DND-41 (cell line): ENCODE data around the gene PRR19.

Experiments used
- ATAC-seq: fragments of 200-7000 bp; cut with Tn5 transposase; 3 replicates; pipeline ENCODE4 v1.9.1; 2021; ENCODE audit warnings: low read depth; ENCODE audit not compliant: insufficient read depth
- DNase-seq: peaks from one replicate; pipeline ENCODE4 v3.0.0-alpha.2; 2020
- H2AFZ ChIP-seq: 2 replicates; pipeline ENCODE4 v1.6.0; 2012; ENCODE audit warnings: low read depth, low read length
- H3K27ac ChIP-seq: 2 replicates; pipeline ENCODE4 v1.5.1; 2012; ENCODE audit warnings: low read length, inconsistent platforms
- H3K27me3 ChIP-seq: fragments of 200-600 bp; sonication (generic); 2 replicates; pipeline ENCODE4 v1.6.0; 2012; ENCODE audit warnings: low read length, mild to moderate bottlenecking, inconsistent platforms; ENCODE audit not compliant: insufficient read depth, poor library complexity
- H3K36me3 ChIP-seq: 2 replicates; pipeline ENCODE4 v1.5.1; 2012; ENCODE audit warnings: low read length, inconsistent platforms; ENCODE audit not compliant: insufficient read depth
- H3K4me1 ChIP-seq: 2 replicates; pipeline ENCODE4 v1.5.1; 2012; ENCODE audit warnings: mild to moderate bottlenecking, low read length; ENCODE audit not compliant: insufficient read depth
- H3K4me2 ChIP-seq: 2 replicates; pipeline ENCODE4 v1.6.0; 2012; ENCODE audit warnings: mild to moderate bottlenecking, moderate library complexity, low read length, inconsistent platforms; ENCODE audit not compliant: insufficient read depth
- H3K4me3 ChIP-seq, 2 experiments: fragments of 200-600 bp in 1 of 2; shearing (Covaris generic) in 1 of 2; 2 replicates each; pipeline ENCODE4 v1.5.1; 2012 to 2016; ENCODE audit warnings: inconsistent platforms in 2 of 2, low read length in 2 of 2, mild to moderate bottlenecking in 2 of 2, low read depth in 1 of 2, moderate library complexity in 1 of 2
- H3K79me2 ChIP-seq: 2 replicates; pipeline ENCODE4 v1.6.0; 2012; ENCODE audit warnings: low read length, inconsistent platforms; ENCODE audit not compliant: insufficient read depth
- H3K9ac ChIP-seq: 2 replicates; pipeline ENCODE4 v1.6.0; 2012; ENCODE audit warnings: low read depth, mild to moderate bottlenecking, inconsistent platforms, low read length, moderate library complexity
- H3K9me3 ChIP-seq: 2 replicates; pipeline ENCODE4 v1.5.1; 2012; ENCODE audit warnings: low read length, moderate library complexity, mild to moderate bottlenecking, inconsistent platforms; ENCODE audit not compliant: insufficient read depth, severe bottlenecking
- H4K20me1 ChIP-seq: 2 replicates; pipeline ENCODE4 v1.6.0; 2012; ENCODE audit warnings: low read length; ENCODE audit not compliant: insufficient read depth
- EZH2 ChIP-seq: IDR thresholded peaks from 3 replicates; pipeline ENCODE4 v1.6.1; 2012; ENCODE audit warnings: borderline replicate concordance, low read depth, mild to moderate bottlenecking, moderate library complexity, low read length, inconsistent platforms; ENCODE audit not compliant: severe bottlenecking
- TF ChIP-seq, protein P1 (sequence below): IDR thresholded peaks from 2 replicates; pipeline ENCODE4 v1.5.1; 2012; ENCODE audit warnings: borderline replicate concordance, low read length, moderate library complexity, mild to moderate bottlenecking; ENCODE audit not compliant: poor library complexity, severe bottlenecking; ENCODE audit errors: extremely low read depth

Gene PRR19

DNA sequence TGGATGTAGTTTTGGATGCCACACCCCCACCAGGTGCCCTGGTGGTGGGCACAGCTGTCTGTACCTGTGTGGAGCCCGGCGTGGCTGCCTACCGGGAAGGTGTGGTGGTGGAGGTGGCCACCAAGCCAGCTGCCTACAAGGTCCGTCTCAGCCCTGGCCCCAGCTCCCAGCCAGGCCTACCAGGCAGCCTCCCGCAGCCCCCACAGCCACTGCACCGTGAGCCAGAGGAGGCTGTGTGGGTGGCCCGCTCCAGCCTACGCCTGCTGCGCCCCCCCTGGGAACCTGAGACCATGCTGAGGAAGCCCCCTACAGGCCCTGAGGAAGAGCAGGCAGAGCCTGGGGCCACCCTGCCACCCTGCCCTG lies 29.4 kb upstream of the PRR19 start:
- Histone ChIP-seq H3K9me3 (no peaks in the 10 kb centered on the region), H3K27me3 (no peaks in the 10 kb centered on the region), H4K20me1 (no peaks in the 10 kb centered on the region), H2AFZ (no peak overlapping the region), H3K4me3 (no peak overlapping the region), H3K79me2 (peaks cover 28% of the 10 kb centered on the region), H3K4me1 (peaks cover 19% of the 10 kb centered on the region), H3K4me2 (no peak overlapping the region), H3K27ac (no peak overlapping the region), H3K9ac (no peak overlapping the region), H3K36me3 (peaks cover 42% of the 10 kb centered on the region)
- no peak for DNase-seq
- no peak for TF ChIP-seq EZH2
- TF ChIP-seq, protein P1, sequence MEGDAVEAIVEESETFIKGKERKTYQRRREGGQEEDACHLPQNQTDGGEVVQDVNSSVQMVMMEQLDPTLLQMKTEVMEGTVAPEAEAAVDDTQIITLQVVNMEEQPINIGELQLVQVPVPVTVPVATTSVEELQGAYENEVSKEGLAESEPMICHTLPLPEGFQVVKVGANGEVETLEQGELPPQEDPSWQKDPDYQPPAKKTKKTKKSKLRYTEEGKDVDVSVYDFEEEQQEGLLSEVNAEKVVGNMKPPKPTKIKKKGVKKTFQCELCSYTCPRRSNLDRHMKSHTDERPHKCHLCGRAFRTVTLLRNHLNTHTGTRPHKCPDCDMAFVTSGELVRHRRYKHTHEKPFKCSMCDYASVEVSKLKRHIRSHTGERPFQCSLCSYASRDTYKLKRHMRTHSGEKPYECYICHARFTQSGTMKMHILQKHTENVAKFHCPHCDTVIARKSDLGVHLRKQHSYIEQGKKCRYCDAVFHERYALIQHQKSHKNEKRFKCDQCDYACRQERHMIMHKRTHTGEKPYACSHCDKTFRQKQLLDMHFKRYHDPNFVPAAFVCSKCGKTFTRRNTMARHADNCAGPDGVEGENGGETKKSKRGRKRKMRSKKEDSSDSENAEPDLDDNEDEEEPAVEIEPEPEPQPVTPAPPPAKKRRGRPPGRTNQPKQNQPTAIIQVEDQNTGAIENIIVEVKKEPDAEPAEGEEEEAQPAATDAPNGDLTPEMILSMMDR: no peak
- no peak for ATAC-seq

DNA sequence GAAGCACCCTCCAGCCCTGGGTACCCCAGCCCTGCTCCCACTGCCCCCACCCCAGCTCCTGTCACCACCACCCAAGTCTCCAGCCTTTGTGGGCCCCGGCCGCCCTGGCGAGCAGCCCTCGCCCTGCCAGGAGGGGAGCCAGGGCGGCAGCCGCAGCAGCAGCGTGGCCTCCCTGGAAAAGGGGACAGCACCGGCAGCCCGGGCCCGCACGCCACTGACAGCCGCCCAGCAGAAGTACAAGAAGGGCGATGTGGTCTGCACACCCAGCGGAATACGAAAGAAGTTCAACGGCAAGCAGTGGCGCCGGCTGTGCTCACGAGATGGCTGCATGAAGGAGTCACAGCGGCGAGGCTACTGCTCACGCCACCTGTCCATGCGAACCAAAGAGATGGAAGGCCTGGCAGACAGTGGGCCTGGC lies 28.9 kb upstream of the PRR19 start:
- Histone ChIP-seq H3K4me1 (peaks cover 16% of the 10 kb centered on the region), H3K4me2 (no peak overlapping the region), H3K79me2 (peaks cover 28% of the 10 kb centered on the region), H3K27ac (no peak overlapping the region), H3K4me3 (no peak overlapping the region), H3K36me3 (peaks cover 42% of the 10 kb centered on the region), H2AFZ (no peak overlapping the region), H3K27me3 (no peaks in the 10 kb centered on the region), H3K9me3 (no peaks in the 10 kb centered on the region), H4K20me1 (no peaks in the 10 kb centered on the region), H3K9ac (no peak overlapping the region)
- TF ChIP-seq, protein P1: no peak
- TF ChIP-seq EZH2: no peak
- DNase-seq (no peak), ATAC-seq (no peak)

DNA sequence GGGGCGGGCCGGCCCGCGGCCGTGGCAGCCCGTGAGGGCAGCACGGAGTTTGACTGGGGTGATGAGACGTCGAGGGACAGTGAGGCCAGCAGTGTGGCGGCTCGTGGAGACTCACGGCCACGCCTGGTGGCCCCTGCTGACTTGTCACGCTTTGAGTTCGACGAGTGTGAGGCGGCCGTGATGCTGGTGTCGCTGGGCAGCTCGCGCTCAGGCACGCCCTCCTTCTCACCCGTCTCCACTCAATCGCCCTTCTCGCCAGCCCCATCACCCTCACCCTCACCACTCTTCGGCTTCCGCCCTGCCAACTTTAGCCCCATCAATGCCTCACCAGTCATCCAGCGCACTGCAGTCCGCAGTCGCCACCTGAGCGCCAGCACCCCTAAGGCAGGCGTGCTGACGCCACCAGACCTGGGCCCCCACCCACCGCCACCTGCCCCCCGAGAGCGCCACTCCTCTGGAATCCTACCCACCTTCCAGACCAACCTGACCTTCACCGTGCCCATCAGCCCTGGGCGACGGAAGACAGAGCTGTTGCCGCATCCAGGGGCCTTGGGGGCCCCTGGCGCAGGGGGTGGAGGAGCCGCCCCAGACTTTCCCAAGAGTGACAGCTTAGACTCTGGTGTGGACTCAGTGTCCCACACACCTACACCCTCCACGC lies 28.4 kb upstream of the PRR19 start:
- no peak for TF ChIP-seq EZH2
- TF ChIP-seq, protein P1: no peak
- DNase-seq (no peak), ATAC-seq (no peak)
- no peak overlapping the region for H3K4me3 ChIP-seq
- no peaks in the 10 kb centered on the region for H3K27me3 ChIP-seq
- H3K9me3 ChIP-seq: no peaks in the 10 kb centered on the region
- no peak overlapping the region for H3K9ac ChIP-seq
- peaks cover 28% of the 10 kb centered on the region for H3K79me2 ChIP-seq
- H3K4me1 ChIP-seq: peaks cover 21% of the 10 kb centered on the region
- no peak overlapping the region for H3K27ac ChIP-seq
- H2AFZ ChIP-seq: no peak overlapping the region
- H3K4me2 ChIP-seq: no peak overlapping the region
- no peaks in the 10 kb centered on the region for H4K20me1 ChIP-seq
- peaks cover 42% of the 10 kb centered on the region for H3K36me3 ChIP-seq
